Measurements from ENCODE around the gene RABIF. TPM values are rescaled to one million over a fixed set of nuclear protein-coding genes. Genes with fewer than 3 reads are reported as not detected.
"Not testable (repeated sequence)": the region's sequence is repeated elsewhere in the genome, so short reads cannot be mapped to it uniquely, and the experiment has no call there.

The RABIF gene
- total RNA-seq, 4 donors from 2014 or later = 4.0 to 7.9 (median 5.9) TPM

GRCh38 chr1:202908998-202909397 lies 20.0 kb upstream of the RABIF start:
- DNase-seq (ENCODE audit: low spot score in 2 of 2) = no peak
- no peak overlapping the region for H3K4me3 ChIP-seq (ENCODE audit: low read depth, poor library complexity, severe bottlenecking)
- TF ChIP-seq POLR2A (IDR thresholded peaks at IDR 0.05) (no peak), CTCF (IDR thresholded peaks at IDR 0.05) (no peak)
- 94 to 96% methylated on average over 6 of the region's 6 CpGs for WGBS, 2 donors
- intact Hi-C loops (cut with DNase I; ENCODE audit: low total_unique reads) = no loop called here

- WGBS, 2 donors = 68 to 81% methylated on average over 4 of the region's 4 CpGs
- no peak for DNase-seq (ENCODE audit: low spot score in 2 of 2)
- TF ChIP-seq POLR2A (IDR thresholded peaks at IDR 0.05) (no peak), CTCF (IDR thresholded peaks at IDR 0.05) (no peak)
- intact Hi-C loops (cut with DNase I; ENCODE audit: low total_unique reads) = no loop called here
- no peak overlapping the region for H3K4me3 ChIP-seq (ENCODE audit: low read depth, poor library complexity, severe bottlenecking)
Measured at GRCh38 chr1:202905331-202905730, 16.4 kb upstream of the RABIF start.

- WGBS, 2 donors = 86 to 94% methylated on average over 5 of the region's 5 CpGs
- H3K4me3 ChIP-seq (ENCODE audit: low read depth, poor library complexity, severe bottlenecking); intact Hi-C loops (cut with DNase I; ENCODE audit: low total_unique reads); DNase-seq (ENCODE audit: low spot score in 2 of 2): not testable (repeated sequence)
Measured at GRCh38 chr1:202903808-202904207, 14.9 kb upstream of the RABIF start.

GRCh38 chr1:202901555-202901954 lies 12.6 kb upstream of the RABIF start:
- H3K4me3 ChIP-seq (ENCODE audit: low read depth, poor library complexity, severe bottlenecking) = no peak overlapping the region
- intact Hi-C loops (cut with DNase I; ENCODE audit: low total_unique reads) = no loop called here
- WGBS, 2 donors = 92% methylated on average over 4 of the region's 4 CpGs
- TF ChIP-seq POLR2A (IDR thresholded peaks at IDR 0.05) = no peak
- TF ChIP-seq CTCF (IDR thresholded peaks at IDR 0.05) = no peak
- DNase-seq (ENCODE audit: low spot score in 2 of 2) = no peak

GRCh38 chr1:202892501-202892900 lies 3.6 kb upstream of the RABIF start:
- TF ChIP-seq CTCF (IDR thresholded peaks at IDR 0.05) (no peak), POLR2A (IDR thresholded peaks at IDR 0.05) (no peak)
- WGBS, 2 donors = 83 to 87% methylated on average over 7 of the region's 7 CpGs
- H3K4me3 ChIP-seq (ENCODE audit: low read depth, poor library complexity, severe bottlenecking) = no peak overlapping the region
- DNase-seq (ENCODE audit: low spot score in 2 of 2) = no peak
- intact Hi-C loops (cut with DNase I; ENCODE audit: low total_unique reads) = no loop called here

- TF ChIP-seq POLR2A (IDR thresholded peaks at IDR 0.05) = no peak
- TF ChIP-seq CTCF (IDR thresholded peaks at IDR 0.05) = no peak
- intact Hi-C loops (cut with DNase I; ENCODE audit: low total_unique reads) = no loop called here
- 61 to 65% methylated on average over 4 of the region's 4 CpGs for WGBS, 2 donors
- DNase-seq (ENCODE audit: low spot score in 2 of 2) = no peak
- H3K4me3 ChIP-seq (ENCODE audit: low read depth, poor library complexity, severe bottlenecking) = no peak overlapping the region
Measured at GRCh38 chr1:202890392-202890791, 1.4 kb upstream of the RABIF start.
